ENCODE results near the gene SMC4. TPM values are rescaled to one million over a fixed set of nuclear protein-coding genes. Genes with fewer than 3 reads are reported as not detected.
"Not testable (repeated sequence)": the region's sequence is repeated elsewhere in the genome, so short reads cannot be mapped to it uniquely, and the experiment has no call there.

SMC4 gene
- 47.3 and 51.5 TPM in 2 replicates for total RNA-seq

DNA sequence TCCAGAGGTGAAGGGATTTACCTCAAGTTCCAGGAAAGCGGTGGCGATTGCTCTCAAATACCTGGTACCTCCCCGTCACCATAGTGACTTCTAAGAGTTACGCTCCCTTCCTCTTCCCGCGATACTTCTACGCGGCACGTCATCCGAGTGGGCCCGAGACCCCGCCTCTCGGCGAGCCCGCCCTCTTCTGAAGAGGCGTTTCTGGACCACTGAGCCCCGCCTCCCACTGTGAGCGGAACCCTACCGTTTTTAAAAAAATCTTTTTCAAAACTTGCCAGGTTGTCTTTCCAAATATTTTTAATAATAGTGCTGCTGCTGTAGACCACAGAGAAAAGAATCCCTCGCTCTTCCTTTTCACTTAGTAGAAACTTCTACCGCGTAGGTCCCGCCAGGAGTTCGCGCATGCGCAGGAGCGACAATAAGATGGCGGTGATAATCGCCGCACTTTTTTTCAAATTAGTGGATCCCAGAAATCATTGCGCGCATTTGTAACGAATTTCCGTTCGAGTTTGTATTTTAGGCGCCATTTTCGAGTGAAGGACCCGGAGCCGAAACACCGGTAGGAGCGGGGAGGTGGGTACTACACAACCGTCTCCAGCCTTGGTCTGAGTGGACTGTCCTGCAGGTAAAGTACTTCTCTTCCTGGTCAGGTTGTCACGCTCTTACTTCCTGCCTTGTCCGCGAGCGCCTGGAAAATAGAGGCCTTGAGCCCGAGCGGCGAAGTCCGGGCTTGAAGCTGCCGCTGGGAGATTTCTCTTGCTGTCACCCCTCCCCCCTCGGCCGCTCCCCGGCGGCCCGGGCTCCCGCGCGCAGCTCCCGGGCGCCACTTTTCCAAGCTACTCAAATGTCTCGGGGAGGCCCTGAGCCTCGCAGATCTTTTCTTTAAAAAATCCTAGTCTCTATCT, at the start of gene SMC4, which contains the start of gene IFT80:
Gene SMC4 (plus strand): TSS at position 526 of the 905 bp plus-strand sequence. CDS start 1,177 bp downstream, outside the sequence.
Gene IFT80 (minus strand): TSS at position 101 of the 905 bp plus-strand sequence. CDS start 14,625 bp downstream, outside the sequence.
- peak; percentile 93 for DNase-seq (ENCODE audit: extremely low read depth, low read depth, low spot score)

GRCh38 chr3:160355826-160356225, 43.6 kb upstream of the SMC4 start:
- no peak for DNase-seq (ENCODE audit: extremely low read depth, low read depth, low spot score)

GRCh38 chr3:160362896-160363295, 36.6 kb upstream of the SMC4 start:
- not testable (repeated sequence) for DNase-seq (ENCODE audit: extremely low read depth, low read depth, low spot score)

GRCh38 chr3:160365869-160366522, 33.5 kb upstream of the SMC4 start:
- no peak for DNase-seq (ENCODE audit: extremely low read depth, low read depth, low spot score)

DNA sequence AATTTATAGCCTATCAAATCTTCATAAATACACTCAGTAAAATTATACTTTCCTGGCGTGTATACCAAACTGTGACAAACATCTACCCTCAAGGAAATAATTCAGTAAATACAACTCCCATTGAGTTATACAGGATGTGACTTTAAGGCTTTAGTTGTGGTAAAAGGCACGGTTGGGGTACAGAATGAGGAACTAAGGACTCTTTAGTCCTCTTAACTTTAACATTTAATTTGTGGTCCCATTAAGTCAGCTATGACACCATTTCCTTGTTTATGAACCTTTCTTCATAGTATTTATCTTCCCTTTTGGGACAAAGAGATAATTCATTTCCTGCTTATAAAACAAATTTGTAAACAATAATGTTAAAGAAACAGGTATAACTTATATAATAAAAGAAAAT, 30.6 kb upstream of the SMC4 start:
- DNase-seq (ENCODE audit: extremely low read depth, low read depth, low spot score) = no peak

DNA sequence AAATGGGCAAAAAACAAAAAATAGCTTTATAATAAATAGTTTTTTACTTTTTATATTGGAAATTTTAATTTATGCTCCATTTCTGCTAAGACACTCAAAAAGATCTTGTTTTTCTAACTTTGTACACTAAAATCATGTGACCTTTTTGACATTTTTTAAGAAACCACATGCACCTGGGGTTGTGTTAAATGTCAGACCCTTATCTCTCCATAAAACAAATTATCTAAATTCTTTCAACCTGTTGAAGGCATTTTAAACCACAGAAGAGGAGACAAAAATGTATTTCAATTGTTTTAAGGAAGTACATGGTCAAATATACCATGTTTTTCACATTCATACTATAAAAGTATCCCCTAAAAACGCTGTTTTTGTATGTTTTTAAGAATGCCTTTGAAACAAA, 29.7 kb upstream of the SMC4 start:
- no peak for DNase-seq (ENCODE audit: extremely low read depth, low read depth, low spot score)

GRCh38 chr3:160370987-160371857, 28.2 kb upstream of the SMC4 start:
- DNase-seq (ENCODE audit: extremely low read depth, low read depth, low spot score) = no peak

DNA sequence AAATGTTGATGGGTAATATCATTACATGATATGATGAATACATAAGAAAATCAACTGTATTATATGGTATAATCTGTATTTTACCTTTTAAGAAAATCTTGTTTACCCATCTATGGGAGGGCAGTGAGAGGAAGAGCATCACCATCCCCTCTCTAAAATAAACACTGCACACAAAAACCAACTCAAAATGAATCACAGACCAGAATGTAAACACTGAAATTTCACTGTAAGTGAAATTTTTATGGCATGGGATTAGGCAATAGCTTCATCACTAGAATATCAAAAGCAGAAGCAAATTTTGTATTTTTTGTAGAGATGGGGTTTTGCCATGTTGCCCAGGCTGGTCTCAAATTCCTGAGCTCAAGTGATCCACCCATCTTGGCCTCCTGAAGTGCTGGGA, 26.7 kb upstream of the SMC4 start:
- no peak for DNase-seq (ENCODE audit: extremely low read depth, low read depth, low spot score)

GRCh38 chr3:160373655-160374054, 25.8 kb upstream of the SMC4 start:
- no peak for DNase-seq (ENCODE audit: extremely low read depth, low read depth, low spot score)

GRCh38 chr3:160374472-160374871, 25.0 kb upstream of the SMC4 start:
- DNase-seq (ENCODE audit: extremely low read depth, low read depth, low spot score) = no peak

DNA sequence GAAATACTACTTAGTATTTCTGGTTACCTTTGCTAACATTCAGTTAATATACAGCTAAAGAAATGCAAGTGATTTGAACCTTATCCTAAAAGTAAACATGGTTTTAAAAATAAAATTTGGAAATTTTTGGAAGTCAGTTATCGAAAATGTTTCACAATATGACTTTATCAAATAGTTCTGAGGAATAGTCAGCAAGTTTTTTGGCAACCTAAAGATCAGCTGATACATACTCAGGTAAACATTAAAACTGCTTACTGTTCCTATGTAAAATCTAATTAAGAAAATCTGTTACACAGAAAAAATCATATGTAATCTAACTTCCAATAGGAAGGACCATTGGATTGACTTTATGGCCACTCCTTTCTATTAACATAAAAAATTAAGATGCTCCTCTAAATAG, 24.5 kb upstream of the SMC4 start:
- no peak for DNase-seq (ENCODE audit: extremely low read depth, low read depth, low spot score)

DNA sequence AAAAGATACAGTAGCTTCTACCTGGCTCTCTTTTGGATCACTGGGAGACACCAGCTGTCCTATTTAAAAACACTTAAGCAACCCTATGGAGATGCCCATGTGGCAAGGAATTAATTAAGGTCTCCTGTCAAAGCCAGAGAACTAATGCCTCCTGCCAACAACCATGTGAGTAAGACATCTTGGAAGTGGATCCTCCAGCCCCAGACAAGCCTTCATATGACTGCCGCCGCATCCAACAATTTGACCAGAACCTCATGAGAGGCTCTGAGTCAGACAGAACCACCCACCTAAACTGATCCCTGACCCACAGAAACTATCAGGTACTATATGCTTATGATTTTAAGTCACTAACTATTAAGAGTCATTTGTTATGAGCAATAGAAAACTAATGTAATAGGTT, 22.8 kb upstream of the SMC4 start:
- no peak for DNase-seq (ENCODE audit: extremely low read depth, low read depth, low spot score)

GRCh38 chr3:160378331-160379109, 20.9 kb upstream of the SMC4 start:
- no peak for DNase-seq (ENCODE audit: extremely low read depth, low read depth, low spot score)

DNA sequence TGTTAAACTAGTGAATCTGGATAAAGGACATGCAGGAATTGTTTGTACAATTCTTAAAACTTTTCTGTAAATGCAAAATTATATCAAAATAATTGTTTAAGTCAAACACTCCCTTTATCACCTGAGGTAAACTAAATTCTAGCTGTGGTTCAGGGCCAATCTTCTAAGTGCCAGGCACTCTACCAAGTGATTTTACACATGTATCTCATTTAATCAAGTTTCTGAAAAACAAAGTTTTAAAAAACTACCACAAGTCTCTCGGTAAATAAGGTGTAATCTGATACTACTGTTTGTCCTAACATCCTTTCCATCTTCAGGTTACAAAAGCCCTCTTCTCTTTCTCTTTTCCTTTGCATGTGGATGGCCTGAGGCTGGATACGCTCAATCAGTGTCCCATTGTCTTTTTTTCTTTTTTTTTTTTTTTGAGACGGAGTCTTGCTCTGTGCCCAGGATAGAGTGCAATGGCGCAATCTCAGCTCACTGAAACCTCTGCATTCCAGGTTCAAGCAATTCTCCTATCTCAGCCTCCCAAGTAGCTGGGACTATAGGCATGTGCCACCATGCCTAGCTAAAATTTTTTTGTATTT, 19.7 kb upstream of the SMC4 start:
- no peak for DNase-seq (ENCODE audit: extremely low read depth, low read depth, low spot score)

GRCh38 chr3:160381470-160381869, 18.0 kb upstream of the SMC4 start:
- DNase-seq (ENCODE audit: extremely low read depth, low read depth, low spot score) = no peak

DNA sequence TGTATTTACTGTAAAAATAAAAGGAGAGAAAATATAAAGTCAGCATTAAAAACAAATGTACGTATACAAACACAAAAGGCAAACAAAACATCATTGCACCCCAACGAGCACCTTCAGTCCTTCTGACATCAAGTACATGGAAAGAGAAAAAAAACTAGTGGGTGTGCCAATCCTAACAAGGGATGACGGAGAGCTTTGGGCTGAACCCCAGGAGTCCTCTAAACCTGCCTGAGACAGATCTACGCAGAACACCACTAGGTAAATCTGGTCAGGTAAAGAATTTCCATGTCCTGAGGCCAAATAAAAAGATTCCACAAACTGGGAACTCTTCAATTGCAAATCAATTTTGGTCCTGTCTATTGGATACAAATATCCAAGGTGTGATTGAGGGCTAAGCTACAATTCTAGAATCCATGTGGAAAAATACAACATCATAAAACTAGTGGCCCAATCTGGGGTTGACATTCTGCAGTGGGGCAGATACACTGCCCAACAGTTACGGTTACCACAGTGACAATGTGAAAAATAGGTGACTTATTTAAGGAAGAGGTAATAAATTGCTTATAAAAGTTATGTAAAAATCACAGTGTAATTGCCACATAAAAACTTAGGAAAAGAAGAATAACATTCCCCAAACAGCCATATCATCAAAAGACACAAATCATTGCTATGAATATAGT, 14.7 kb upstream of the SMC4 start:
- DNase-seq (ENCODE audit: extremely low read depth, low read depth, low spot score) = no peak

- DNase-seq (ENCODE audit: extremely low read depth, low read depth, low spot score) = no peak
Measured at GRCh38 chr3:160390565-160391138, 8.8 kb upstream of the SMC4 start.

DNA sequence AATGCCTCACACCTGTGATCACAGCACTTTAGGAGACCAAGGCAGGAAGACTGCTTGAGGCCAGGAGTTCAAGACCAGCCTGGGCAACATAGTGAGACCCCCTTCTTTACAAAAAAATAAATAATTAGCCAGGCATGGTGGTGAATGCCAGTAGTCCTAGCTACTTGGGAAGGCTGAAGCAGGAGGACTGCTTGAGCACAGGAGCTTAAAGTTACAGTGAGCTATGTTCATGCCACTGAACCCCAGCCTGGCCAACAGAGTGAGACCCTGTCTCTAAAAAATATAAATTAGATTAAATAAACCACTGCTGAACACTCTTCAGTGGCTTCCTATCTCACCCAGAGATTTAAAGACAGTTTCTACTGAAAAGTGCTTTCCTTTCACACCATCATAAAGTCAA, 6.7 kb upstream of the SMC4 start:
- DNase-seq (ENCODE audit: extremely low read depth, low read depth, low spot score) = no peak

Measured in glomerular endothelial cell (primary cell).